HK-2 (cell line): ENCODE measurements around the gene SLC25A21.
A peak's percentile ranks its signal among the peaks of the same experiment; 100 is the strongest.

ENCODE experiments used
- DNase-seq: peaks from one replicate; pipeline ENCODE4 v3.0.0-alpha.2; 2018; ENCODE audit not compliant: unreplicated experiment

SLC25A21 gene

GRCh38 chr14:36649872-36650650 lies 522.3 kb downstream of the SLC25A21 start:
- DNase-seq = no peak

DNA sequence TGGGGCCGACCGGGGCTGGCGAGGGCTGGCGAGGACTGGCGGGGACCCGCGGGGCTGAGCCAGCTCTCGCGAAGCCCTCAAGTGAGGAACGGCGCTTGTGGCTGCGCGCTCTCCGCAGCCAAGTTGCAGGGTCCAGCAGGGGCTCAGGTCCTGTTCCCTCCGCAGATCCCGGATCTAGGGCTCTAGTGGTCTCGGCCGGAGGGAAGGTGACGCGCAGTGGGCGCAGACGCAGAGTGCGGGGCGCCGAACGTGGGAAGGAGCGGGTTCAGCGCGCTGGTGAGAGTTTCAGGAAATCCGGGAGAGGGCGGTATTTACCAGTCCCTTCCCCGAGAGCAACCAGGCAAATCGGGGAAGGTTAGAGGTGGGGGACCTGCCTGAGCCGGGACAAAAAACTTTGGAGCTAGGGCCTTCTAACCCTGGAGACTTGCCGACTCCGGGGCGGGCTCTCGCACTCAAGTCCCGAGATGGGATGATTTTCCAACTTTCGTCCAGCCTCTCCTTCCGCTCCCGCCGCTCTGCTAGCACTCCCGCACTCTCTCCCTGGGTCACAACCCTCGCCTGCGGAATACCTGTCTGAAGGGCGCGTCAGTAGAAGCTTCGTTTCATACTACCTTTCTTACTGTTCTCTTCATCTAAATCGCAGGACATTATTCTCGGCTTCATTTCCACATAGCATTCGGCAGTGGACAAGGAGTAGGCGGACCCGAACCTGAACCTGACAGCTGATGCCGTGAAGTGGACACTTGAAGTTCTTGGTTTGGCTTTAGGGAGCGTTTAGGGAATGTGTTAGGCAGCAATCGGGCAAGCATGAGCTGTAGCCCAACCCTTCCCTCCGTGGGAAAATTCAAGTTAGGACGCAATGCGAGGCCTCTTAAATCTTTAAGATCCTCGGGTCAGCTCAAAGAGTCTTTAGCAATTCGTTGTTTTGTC lies 524.3 kb downstream of the SLC25A21 start:
- peak; percentile 47 for DNase-seq

- no peak for DNase-seq
These were observed 525.0 kb downstream of the SLC25A21 start for GRCh38 chr14:36647417-36647823.

DNA sequence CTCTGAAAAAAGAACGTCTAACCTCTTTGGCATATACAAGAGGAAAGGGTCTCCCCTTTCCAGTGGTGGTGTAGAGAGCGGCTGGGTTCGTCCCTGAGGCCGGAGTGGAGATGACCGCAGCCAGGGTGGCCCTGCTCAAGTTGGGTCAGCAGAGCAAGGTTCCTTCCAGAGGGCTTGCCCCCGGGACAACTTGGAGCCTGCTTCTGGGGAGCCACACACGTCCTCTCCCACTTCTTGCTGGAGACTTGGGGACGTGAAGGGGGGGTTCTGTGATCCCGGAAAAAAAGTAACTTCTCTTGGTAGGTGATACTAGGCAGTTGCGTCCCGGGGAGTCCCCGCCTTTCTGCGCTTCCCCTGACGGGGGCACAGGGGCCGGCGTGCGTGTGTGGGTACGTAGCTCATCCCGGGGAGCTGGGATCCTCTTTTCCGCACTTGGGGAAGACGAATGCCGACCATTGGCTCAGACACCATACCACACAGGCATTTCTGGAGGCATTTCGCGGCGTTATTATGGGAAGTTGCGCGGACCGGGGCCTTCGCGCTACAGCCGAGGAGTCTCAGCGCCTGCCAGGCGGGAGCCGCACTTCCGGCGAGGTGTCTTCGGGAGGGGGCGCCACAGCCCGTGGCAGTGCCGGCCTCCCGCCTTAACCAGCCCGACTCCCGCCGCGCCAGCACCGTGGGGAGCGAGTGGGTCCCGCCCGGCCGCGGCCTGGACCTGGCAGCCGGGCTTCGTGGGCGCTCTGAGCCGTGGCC lies 525.6 kb downstream of the SLC25A21 start:
- DNase-seq = no peak

DNA sequence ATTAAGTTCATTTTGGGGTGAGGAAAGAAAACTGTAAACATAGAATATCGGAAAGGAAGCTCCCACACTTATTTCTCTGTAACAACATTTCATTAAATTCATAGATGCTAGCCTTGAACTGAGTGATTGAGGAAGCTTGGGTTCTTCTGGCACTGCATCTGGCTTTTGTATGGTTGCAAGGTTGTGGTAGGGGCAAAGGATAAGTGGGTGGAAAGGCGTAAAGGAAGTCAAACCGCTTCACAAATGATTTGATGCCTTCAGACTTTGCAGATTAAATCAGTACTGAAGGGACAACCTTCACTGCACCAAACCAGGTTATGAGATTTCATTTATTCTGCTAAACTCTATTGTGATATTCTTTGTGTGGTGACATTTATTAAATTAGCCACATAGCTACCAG lies 538.8 kb downstream of the SLC25A21 start:
- no peak for DNase-seq
